KOPT-K1 (cell line): Measurements from ENCODE around the gene HOXD8.

Experiments used
- H3K27ac ChIP-seq: fragments of 200-600 bp; sonication (generic); 2 replicates; pipeline ENCODE4 v1.5.1; 2016; ENCODE audit warnings: antibody characterized with exemption, mild to moderate bottlenecking, low read depth, low read length; ENCODE audit not compliant: poor library complexity, severe bottlenecking
- H3K36me3 ChIP-seq: fragments of 200-600 bp; sonication (generic); 2 replicates; pipeline ENCODE4 v1.5.1; 2017; ENCODE audit warnings: antibody characterized with exemption, mild to moderate bottlenecking, low read length, moderate library complexity; ENCODE audit not compliant: insufficient read depth
- H3K9me3 ChIP-seq: fragments of 200-600 bp; sonication (generic); 2 replicates; pipeline ENCODE4 v1.5.1; 2017; ENCODE audit warnings: antibody characterized with exemption, low read length, mild to moderate bottlenecking; ENCODE audit not compliant: insufficient read depth, poor library complexity, severe bottlenecking

HOXD8 gene

DNA sequence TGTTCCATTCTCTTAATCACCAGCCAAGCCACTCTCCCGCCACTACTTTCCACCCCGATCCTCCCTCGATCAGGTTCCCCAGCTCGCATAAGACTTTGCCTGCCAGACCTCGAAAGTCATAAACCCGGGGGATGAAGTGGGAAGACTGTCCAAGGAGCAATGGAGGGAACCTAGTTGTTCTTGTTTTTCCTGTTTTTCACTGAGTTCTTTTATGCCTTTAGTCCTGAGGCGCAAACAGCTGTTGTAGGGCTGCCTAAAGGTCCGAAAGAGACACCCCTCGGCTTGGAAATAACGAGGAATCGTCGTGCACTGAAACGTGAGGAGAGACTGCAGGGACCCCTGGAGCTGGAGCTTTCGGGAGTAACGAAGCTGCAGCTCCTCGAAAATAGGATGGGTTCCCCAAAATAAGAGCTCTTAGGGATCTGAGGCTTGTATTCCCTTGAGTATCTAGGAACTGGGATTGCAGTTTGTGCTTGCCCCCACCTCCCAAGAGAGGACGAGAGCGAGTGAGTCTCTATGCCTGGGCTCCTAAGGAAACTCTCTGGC, 31.6 kb upstream of the HOXD8 start:
- H3K9me3 ChIP-seq, result no peaks in the 10 kb centered on the region
- H3K36me3 ChIP-seq, result no peaks in the 10 kb centered on the region
- no peak overlapping the region for H3K27ac ChIP-seq

DNA sequence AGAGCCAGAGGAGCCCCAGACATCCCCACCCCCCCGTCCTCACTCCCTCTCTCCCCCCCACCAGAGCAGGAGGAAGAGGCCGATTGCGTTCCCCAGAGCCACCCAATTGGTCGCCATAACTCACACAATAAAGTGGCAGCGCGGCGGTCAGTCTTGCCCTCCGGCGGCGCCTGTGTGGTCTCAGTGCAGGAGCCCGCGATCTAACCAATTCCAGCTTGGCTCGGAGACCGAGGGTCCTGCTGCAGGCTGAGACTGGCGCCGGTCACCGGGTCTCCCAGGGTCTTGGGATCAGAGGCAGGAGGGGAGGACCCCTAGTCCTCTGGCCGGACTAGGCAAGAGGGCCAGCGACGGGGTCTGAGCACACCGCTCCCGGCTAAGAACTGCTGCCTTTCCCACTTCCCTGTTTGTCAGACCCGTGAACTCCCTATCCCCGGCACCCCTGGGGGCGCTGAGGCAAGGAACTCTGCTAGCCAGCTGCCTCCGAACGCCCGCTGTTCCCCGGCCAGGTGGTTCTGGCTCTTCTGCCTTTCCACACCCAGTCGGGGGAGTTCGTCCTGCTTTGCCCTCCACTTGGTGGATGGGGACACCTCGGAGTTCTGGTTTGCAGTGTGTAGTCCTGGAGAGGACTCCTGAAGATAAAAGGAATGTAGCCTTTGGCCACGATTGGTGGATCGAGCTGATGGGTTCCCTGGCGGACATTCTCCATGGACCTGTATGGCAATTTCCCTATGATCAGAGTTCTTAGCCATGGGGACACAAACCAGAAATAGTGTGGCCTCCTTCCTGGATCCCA, 30.9 kb upstream of the HOXD8 start:
- Histone ChIP-seq H3K27ac (no peak overlapping the region), H3K36me3 (no peaks in the 10 kb centered on the region), H3K9me3 (no peaks in the 10 kb centered on the region)

DNA sequence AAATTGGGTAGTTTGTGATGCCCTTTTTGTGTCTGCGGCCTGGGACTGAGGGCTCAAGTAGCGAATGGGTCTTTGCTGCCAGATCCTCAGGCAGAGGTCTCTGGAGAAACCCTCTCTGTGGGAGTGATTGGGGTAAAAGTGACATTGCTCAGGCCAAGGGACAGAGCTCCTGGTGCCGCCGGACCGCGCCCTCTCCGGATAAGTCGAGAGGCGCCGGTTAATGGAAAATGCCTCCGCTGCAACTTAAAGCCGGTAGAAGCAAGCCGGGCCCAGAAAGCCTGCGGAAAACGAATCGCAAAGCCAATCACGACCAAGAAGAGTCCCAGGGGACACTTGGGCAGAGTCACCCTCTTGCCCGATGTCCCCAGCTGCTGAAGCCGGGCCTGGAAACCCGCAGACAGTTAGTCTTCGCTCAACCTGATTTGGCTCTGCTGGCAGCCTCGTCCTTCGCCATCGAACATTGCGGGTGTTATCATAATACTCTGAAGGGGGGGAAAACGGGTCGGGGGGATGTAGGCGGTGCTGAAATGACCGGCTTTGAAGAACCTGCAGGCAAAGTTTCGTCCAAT, 30.3 kb upstream of the HOXD8 start:
- no peaks in the 10 kb centered on the region for H3K36me3 ChIP-seq
- H3K9me3 ChIP-seq, result no peaks in the 10 kb centered on the region
- no peak overlapping the region for H3K27ac ChIP-seq

DNA sequence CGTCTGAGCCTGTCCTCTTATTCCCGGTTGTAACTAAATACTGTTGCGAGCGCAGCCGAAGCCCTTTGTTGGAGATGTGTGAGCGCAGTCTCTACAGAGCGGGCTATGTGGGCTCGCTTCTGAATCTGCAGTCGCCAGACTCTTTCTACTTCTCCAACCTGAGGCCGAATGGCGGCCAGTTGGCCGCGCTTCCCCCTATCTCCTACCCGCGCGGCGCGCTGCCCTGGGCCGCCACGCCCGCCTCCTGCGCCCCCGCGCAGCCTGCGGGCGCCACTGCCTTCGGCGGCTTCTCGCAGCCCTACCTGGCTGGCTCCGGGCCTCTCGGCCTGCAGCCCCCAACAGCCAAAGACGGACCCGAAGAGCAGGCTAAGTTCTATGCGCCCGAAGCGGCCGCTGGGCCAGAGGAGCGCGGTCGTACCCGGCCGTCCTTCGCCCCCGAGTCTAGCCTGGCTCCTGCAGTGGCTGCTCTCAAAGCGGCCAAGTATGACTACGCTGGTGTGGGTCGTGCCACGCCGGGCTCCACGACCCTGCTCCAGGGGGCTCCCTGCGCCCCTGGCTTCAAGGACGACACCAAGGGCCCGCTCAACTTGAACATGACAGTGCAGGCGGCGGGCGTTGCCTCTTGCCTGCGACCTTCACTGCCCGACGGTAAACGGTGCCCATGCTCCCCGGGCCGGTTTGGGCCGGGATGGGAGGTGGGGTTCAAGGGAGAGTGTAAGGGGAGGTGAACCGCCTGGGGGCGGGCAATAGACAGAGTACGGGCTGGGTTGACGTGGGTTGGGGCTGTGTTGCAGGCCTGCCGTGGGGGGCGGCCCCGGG, 29.6 kb upstream of the HOXD8 start, which contains the start of gene HOXD12:
TSS of gene HOXD12 (plus strand) at position 68 of the 819 bp plus-strand sequence. CDS start at position 75, 7 bp downstream.
- H3K9me3 ChIP-seq, result no peaks in the 10 kb centered on the region
- no peaks in the 10 kb centered on the region for H3K36me3 ChIP-seq
- H3K27ac ChIP-seq, result no peak within 1 kb of the TSS

DNA sequence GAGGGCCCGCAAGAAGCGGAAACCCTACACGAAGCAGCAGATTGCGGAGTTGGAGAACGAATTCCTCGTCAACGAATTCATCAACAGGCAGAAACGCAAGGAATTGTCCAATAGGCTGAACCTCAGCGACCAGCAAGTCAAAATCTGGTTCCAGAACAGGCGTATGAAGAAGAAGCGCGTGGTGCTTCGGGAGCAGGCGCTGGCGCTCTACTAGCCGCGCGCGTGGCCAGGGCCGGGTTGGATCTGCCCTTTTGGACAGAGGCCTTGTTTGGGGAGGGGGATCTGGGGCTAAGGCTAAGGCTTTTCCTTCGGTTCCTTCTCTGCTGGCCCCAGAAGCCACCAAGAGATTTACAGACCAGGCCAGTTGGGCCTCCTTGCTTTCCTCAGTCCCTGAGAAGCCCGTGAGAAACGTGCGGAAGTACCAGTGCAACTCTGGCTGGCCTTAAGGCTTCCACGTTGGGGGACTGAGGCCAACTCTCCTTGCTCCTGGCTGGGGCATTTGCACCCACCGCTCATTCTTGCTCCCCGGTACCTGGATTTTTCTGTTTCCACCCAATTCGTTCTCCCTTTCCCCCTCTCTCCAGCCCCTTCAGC, 28.9 kb upstream of the HOXD8 start:
- Histone ChIP-seq H3K36me3 (no peaks in the 10 kb centered on the region), H3K9me3 (no peaks in the 10 kb centered on the region), H3K27ac (no peak overlapping the region)

DNA sequence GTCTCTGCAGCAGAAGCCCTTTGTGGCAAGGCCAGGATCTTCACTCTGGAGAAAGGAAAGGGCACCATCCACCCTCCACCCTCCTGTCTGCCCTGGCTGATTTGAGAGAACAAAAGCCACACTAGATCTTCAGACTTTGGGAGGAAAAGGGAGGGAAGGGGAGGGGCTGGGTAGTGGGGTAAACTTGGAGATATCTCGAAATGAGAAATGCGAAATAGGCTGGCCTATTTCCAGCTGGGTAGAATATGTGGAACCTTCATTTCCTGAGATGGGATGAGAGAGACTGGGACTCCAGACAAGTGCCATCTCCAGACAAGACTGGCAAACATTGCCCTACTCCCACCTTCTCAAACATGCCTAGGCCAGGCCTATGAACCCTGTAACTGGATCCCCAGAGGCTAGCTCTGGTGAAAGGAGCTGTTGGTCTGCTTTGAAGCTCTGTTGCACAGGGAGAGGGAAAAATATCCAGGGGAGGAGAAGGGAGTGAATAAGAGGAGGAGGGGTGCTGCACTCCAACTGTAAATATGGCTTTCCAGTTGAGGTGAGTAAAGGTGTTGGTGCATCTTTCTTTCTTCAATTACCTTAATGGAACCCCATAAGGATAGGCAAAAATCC, 28.2 kb upstream of the HOXD8 start:
- Histone ChIP-seq H3K36me3 (no peaks in the 10 kb centered on the region), H3K9me3 (no peaks in the 10 kb centered on the region), H3K27ac (no peak overlapping the region)

DNA sequence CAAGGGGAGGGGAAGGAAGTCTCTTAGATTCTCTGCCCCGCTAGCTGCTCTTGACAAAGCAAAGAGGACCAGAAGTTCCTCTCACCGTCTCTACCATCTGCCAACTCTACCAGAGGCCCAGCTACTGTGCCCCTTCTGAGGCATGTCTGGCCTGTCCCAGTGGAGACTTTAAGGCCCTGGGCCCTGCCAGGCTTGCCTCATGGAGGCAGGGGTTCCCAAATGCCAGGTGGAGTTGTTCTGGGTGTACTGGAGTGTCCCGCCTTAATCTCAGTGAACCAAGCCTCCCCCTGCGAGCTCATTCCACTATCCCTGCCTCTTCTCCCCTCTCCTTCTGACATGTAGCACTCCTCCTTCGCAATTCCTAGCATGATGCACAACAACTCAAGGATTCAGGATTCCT, 27.7 kb upstream of the HOXD8 start:
- H3K27ac ChIP-seq, result no peak overlapping the region
- H3K36me3 ChIP-seq, result no peaks in the 10 kb centered on the region
- no peaks in the 10 kb centered on the region for H3K9me3 ChIP-seq

DNA sequence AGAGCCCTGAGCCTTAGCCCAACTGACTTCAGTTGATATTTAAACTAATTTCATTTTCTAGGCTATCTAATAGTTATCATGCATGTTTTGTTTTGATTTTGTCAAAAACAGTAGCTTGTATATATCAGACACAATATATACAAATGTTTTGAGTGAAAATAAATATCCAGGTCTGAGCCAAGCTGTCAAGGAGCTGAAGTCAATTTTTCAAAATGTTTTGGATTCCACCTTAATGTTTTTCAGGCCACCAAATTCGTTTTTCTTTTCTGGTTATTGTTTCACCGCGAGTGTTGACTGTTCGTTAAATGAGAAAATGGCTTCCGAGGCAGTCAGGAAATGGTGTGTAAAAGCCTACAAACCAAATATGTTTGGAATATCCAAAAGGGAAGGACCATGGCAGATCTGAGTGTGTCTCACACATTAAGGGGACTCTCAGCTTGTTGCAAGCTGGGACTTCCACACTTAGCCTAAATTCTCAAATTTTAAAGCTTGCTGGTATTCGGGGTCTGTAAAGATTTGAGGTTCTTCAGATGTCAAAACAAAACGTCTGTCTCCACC, 27.1 kb upstream of the HOXD8 start:
- no peaks in the 10 kb centered on the region for H3K9me3 ChIP-seq
- H3K36me3 ChIP-seq, result no peaks in the 10 kb centered on the region
- no peak overlapping the region for H3K27ac ChIP-seq

DNA sequence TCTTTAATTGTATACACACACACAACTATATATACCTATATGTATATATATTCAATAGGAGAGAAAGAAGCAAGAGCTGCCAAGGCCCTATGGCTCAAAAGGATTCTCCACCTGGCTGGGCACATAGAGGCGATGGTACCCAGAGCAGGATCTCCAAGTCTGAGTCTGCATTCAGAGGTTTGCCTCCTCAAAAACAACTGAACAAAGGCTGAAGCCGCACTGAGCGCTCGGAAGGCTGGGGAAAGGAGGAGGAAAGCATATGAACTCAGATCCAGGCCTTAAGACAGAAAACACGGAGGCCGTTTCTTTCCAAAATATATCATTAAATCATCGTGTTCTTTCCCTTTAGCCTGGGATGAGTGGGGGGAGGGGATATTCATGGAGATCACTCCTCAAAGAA, 26.3 kb upstream of the HOXD8 start:
- H3K9me3 ChIP-seq, result no peaks in the 10 kb centered on the region
- H3K36me3 ChIP-seq, result no peaks in the 10 kb centered on the region
- no peak overlapping the region for H3K27ac ChIP-seq

DNA sequence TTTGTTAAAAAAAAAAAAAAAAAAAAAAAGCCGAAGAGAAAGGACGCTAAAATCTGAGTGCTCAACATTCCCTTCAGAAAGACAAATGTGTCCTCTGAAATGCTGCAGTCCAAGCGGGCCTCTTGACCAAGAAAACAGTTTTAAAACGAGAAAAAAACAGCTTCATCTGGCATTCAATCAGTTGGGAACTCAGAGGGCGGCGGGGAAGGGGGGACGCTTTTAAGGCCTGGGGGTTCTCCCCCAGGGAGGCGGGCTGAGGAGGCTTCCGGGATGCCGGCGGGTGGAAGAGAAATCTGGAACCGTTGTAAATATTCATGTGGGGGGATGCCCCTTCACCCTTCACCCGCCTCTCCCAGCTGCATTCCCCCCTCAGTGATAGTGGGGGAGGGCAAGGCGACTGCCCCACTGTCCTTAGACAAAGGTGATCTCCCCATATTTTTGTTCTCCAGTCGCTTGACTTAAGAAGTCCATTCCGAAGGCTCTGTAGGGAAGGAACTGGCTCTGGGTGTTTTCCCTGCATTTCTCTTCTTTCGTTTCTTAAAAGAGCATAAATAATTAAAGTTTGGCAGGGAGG, 25.7 kb upstream of the HOXD8 start:
- Histone ChIP-seq H3K27ac (no peak overlapping the region), H3K9me3 (no peaks in the 10 kb centered on the region), H3K36me3 (no peaks in the 10 kb centered on the region)

DNA sequence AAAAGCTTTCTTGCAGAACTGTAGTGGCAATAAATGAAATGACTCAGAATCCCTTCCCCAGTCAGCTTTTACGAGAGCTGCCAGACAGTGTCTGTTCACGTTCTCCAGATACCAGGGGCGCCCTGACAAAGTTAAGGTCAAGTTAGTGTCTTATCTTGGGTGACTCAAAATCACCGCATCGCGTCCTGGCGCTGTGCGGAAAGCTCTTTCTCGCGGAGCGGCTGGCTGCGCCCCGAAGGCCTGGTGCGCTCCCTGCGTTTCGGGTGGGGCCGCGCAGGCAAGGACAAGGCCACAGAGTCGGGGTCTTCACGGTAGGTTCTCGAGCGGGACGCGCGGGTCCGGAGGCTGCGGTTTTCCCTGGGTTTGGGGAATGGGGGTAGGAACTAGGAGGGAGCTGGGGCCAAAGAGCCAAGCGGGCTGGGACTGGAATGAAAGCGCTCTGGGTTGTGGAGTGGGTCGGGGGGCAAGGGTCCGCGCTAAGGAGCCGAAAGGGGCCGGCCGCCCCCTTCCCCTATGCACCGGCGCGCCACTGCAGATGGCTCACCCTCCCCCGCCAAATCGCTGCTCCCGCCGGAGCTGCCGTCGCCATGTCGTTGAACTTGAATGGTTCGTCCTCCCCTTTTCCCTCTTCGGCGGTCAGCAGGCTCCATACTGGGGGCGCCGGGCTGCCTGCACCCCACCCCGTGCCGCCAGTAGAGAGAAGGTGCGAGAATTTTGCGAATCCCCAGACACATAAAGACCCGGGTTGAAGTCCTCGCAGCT, 25.0 kb upstream of the HOXD8 start:
- Histone ChIP-seq H3K27ac (no peak overlapping the region), H3K9me3 (no peaks in the 10 kb centered on the region), H3K36me3 (no peaks in the 10 kb centered on the region)

DNA sequence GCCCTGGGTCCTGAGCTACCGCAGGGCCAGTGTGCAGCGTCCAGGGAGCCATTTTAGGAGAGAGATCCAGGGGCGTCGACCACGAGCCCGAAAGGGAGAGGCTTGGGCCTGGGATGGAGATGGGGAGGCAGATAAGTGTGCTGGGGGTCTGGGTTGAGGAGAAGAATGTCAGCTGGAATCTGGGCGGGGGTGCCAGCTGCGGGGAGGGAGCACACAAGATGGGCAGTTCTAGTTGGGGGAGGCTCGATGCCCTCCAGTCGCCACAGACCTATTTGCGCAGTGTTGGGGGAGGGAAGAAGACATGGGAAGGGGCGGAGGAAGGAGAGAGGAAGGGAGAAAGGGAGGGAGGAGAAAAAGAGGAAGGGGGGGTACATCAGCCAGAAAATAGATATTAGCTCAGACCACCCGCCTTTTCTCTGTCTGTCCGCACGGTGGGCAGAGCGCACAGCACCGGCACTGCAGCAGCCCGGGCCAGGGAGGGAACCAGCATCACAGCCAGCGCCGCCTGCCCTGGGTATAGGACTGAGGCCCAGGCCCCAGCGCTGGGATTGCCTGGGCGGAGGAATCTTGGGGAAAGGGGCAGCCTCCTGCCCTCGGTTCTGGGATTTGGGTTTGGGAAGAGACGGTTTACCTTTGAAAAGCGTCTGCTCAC, 24.3 kb upstream of the HOXD8 start:
- Histone ChIP-seq H3K36me3 (no peaks in the 10 kb centered on the region), H3K27ac (no peak overlapping the region)

More for the DNA sequence above, 24.3 kb upstream of the HOXD8 start:
- H3K9me3 ChIP-seq, result no peaks in the 10 kb centered on the region
